ENCODE results near the gene CLIP2.

- TF ChIP-seq CTCF (conservative IDR thresholded peaks at IDR 0.05; ENCODE audit: low read length) (no peak), EZH2phosphoT487 (IDR thresholded peaks at IDR 0.05; ENCODE audit: borderline replicate concordance, low read depth, low read length) (no peak)
Measured at GRCh38 chr7:74453322-74454011, 164.3 kb downstream of the CLIP2 start, which contains the start of gene GTF2IRD1.

All from OCI-LY7 (cell line).